ENCODE data around the gene FCN3. TPM values are rescaled to one million over a fixed set of nuclear protein-coding genes. Genes with fewer than 3 reads are reported as not detected.
"Not testable (repeated sequence)": the region's sequence is repeated elsewhere in the genome, so short reads cannot be mapped to it uniquely, and the experiment has no call there.

FCN3 gene
- total RNA-seq, 2 experiments from 2014 or later, result not detected

GRCh38 chr1:27408151-27408550 lies 33.5 kb upstream of the FCN3 start:
- no peaks in the 10 kb centered on the region for H3K9me2 ChIP-seq (ENCODE audit: insufficient read depth, low read length)
- no TSS peak for BruUV-seq (replicated peaks)
- H2AFZ ChIP-seq (ENCODE audit: low read length), result no peak overlapping the region
- intact Hi-C loops (cut with micrococcal nuclease; ENCODE audit: unreplicated experiment), result no loop called here
- H4K20me1 ChIP-seq (ENCODE audit: insufficient read depth, low read length), result no peaks in the 10 kb centered on the region
- H3K4me2 ChIP-seq (ENCODE audit: low read length), result no peak overlapping the region
- H3K27ac ChIP-seq (ENCODE audit: low read depth, low read length, poor library complexity, severe bottlenecking), result peak overlapping the region; percentile 86
- H3K36me3 ChIP-seq (ENCODE audit: insufficient read depth, low read length), result peaks cover 58% of the 10 kb centered on the region
- ChIA-PET POLR2A (no interaction called here), CTCF (ENCODE audit: unreplicated experiment) (no interaction called here)
- H3K79me2 ChIP-seq (ENCODE audit: insufficient read depth, low read depth, low read length), result no peaks in the 10 kb centered on the region
- no peak overlapping the region for H3K4me3 ChIP-seq (ENCODE audit: low read depth, low read length, poor library complexity, severe bottlenecking)
- TF ChIP-seq EZH2phosphoT487 (IDR thresholded peaks at IDR 0.05; ENCODE audit: borderline replicate concordance, low read depth, low read length) (no peak), CTCF (conservative IDR thresholded peaks at IDR 0.05; ENCODE audit: low read length) (no peak)
- H3K9me3 ChIP-seq (ENCODE audit: low read length), result no peaks in the 10 kb centered on the region
- H3K4me1 ChIP-seq (ENCODE audit: insufficient read depth, low read length, poor library complexity, severe bottlenecking), result peaks cover 56% of the 10 kb centered on the region
- no peak for DNase-seq (ENCODE audit: low spot score)

GRCh38 chr1:27406791-27407190 lies 32.2 kb upstream of the FCN3 start:
- CTCF ChIA-PET (ENCODE audit: unreplicated experiment); H4K20me1 ChIP-seq (ENCODE audit: insufficient read depth, low read length); intact Hi-C loops (cut with micrococcal nuclease; ENCODE audit: unreplicated experiment); H2AFZ ChIP-seq (ENCODE audit: low read length); H3K79me2 ChIP-seq (ENCODE audit: insufficient read depth, low read depth, low read length); POLR2A ChIA-PET; H3K9me3 ChIP-seq (ENCODE audit: low read length); H3K9me2 ChIP-seq (ENCODE audit: insufficient read depth, low read length); BruUV-seq (replicated peaks): not testable (repeated sequence)
- H3K4me2 ChIP-seq (ENCODE audit: low read length), result peak overlapping the region; percentile 61
- H3K36me3 ChIP-seq (ENCODE audit: insufficient read depth, low read length), result peaks cover 44% of the 10 kb centered on the region
- H3K4me1 ChIP-seq (ENCODE audit: insufficient read depth, low read length, poor library complexity, severe bottlenecking), result peaks cover 67% of the 10 kb centered on the region
- peak; percentile 80 for DNase-seq (ENCODE audit: low spot score)
- H3K4me3 ChIP-seq (ENCODE audit: low read depth, low read length, poor library complexity, severe bottlenecking), result peak overlapping the region; percentile 28
- H3K27ac ChIP-seq (ENCODE audit: low read depth, low read length, poor library complexity, severe bottlenecking), result peak overlapping the region; percentile 86

DNA sequence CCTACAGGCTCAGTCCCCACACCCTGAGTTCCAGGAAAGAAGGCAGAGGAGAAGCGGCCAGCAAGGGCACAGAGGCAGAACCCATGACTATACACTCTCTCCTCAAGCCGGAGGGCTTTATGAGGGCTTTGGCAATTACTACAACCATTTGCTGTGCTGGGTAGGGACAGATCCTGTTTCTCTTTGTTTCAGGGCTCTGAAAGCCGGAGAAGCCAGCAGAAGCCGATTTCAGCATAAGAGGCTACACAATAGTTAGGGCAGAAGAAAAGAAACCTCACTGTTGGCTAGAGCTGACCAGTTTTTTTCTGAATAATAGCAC lies 31.7 kb upstream of the FCN3 start:
- no peaks in the 10 kb centered on the region for H3K9me2 ChIP-seq (ENCODE audit: insufficient read depth, low read length)
- CTCF ChIA-PET (ENCODE audit: unreplicated experiment), result no interaction called here
- no peaks in the 10 kb centered on the region for H4K20me1 ChIP-seq (ENCODE audit: insufficient read depth, low read length)
- H2AFZ ChIP-seq (ENCODE audit: low read length), result no peak overlapping the region
- H3K9me3 ChIP-seq (ENCODE audit: low read length), result no peaks in the 10 kb centered on the region
- H3K4me3 ChIP-seq (ENCODE audit: low read depth, low read length, poor library complexity, severe bottlenecking), result peak overlapping the region; percentile 28
- POLR2A ChIA-PET, result no interaction called here
- H3K79me2 ChIP-seq (ENCODE audit: insufficient read depth, low read depth, low read length), result no peaks in the 10 kb centered on the region
- H3K36me3 ChIP-seq (ENCODE audit: insufficient read depth, low read length), result peaks cover 41% of the 10 kb centered on the region
- TF ChIP-seq CTCF (conservative IDR thresholded peaks at IDR 0.05; ENCODE audit: low read length), result no peak
- TF ChIP-seq EZH2phosphoT487 (IDR thresholded peaks at IDR 0.05; ENCODE audit: borderline replicate concordance, low read depth, low read length), result no peak
- BruUV-seq (replicated peaks), result no TSS peak
- no peak for DNase-seq (ENCODE audit: low spot score)
- intact Hi-C loops (cut with micrococcal nuclease; ENCODE audit: unreplicated experiment), result no loop called here
- peak overlapping the region; percentile 61 for H3K4me2 ChIP-seq (ENCODE audit: low read length)
- H3K27ac ChIP-seq (ENCODE audit: low read depth, low read length, poor library complexity, severe bottlenecking), result peak overlapping the region; percentile 86
- peaks cover 67% of the 10 kb centered on the region for H3K4me1 ChIP-seq (ENCODE audit: insufficient read depth, low read length, poor library complexity, severe bottlenecking)
